HG03108 (cell line): ENCODE results near the gene ZNF750.

Experiments used
- ATAC-seq: cut with Tn5 transposase; IDR thresholded peaks from one replicate; pipeline ENCODE4 v1.9.1; 2021; ENCODE audit warnings: moderate library complexity; ENCODE audit not compliant: unreplicated experiment

The ZNF750 gene

DNA sequence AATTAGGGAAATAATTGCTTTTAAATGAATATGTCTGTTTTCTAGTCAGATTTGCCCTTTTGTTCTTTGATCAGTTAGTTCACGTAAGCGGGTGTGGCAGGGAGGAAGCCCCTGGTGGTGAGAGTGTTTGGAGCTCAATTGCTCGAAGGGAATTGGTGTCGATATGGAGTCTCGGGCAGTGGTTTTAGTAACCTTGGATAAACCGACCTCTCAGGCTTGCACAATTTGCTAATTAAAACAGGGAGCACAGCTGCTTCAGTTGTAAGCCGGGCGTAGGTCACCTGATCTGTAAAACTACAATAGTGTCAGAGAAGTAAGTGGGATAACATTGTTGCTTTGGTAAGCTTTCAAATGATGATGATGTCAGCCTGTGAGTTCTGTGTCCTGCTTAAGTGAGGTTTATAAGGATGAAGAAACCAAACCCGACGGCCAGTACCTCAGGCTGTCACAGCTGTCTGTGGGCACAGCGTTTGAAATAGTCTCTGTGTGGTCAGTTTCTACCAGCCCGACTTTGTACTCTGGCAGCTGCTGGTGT lies 2.9 kb downstream of the ZNF750 start:
- no peak for ATAC-seq

DNA sequence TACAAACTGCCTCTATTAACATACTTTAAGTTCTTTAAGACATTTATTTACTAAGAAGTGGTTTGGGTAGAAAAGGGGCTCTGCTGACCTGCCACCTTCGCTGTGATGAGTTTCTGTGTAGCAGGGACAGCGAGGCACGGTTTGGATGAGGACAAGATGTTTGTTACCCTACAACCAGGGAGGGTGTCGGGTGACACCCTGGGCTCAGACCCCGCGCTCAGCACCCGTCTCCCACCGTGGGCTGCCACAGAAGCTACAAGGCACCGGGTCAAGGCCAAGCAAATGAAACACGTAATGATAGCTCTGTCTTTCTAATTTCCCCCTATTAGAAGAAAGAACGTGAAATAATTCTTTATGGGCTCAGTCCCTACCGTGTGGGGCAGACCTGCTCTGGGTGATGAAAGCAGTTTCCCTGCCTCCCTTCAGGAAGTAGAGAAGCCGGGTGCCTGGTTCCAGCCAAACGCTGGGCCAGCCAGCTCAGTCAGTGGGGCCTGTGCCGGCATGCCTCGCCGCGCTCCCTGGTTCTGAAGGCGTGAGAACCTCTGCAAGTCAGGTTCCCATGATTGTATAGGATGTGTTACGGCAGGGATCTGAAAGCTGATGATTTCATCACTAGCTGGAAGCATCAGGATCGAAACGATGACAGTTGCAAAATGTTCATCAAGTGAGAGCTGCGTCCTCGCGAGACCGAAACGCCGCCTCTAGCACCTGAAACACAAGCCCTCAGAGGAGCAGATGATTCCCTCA lies 3.9 kb downstream of the ZNF750 start:
- no peak for ATAC-seq

DNA sequence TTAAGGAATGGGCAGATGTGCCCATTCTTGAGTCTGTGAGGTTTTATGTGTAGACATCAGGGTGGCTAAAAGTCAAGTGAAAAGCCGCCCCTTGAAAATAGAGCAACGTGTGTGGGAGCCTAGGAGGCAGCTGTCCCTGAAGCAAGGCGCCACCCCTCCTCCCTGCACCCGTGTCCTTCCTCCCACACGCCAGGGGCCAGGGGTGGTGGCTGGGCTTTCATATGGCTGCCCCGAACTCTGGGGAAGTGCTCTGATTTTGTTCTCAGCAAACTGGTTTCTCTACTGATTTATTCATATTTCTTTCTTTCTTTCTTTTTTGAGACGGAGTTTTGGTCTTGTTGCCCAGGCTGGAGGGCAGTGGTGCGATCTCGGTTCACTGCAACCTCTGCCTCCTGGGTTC lies 4.7 kb downstream of the ZNF750 start:
- ATAC-seq: no peak

DNA sequence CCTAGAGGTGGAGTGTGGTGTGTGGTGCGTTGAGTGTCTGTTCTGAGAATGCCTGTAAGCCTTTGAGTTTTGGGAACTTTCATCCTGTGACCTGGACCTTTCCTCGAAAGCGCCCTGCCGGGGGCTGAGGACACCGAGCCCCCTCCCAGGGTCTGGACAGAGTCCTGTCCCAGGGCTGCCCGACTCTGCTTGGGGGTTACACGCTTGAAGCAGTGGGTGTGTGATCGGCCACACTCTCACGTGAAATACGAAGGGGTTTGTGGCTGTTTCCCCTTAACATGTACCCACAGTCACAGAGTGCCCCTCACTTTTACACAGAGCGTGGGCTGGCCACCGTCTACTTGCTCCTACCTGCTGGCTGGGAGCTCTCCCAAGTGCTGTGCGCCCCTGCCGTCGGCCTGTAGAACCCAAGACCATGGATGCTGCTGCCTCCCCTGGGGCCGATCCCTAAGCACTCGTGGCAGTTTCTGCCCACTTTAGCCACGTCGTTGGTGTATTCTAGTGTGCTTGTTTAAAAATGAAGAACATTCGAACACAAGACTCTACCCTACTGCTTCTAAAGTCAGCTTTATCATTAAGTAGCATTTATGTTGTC lies 6.8 kb downstream of the ZNF750 start:
- ATAC-seq: no peak

DNA sequence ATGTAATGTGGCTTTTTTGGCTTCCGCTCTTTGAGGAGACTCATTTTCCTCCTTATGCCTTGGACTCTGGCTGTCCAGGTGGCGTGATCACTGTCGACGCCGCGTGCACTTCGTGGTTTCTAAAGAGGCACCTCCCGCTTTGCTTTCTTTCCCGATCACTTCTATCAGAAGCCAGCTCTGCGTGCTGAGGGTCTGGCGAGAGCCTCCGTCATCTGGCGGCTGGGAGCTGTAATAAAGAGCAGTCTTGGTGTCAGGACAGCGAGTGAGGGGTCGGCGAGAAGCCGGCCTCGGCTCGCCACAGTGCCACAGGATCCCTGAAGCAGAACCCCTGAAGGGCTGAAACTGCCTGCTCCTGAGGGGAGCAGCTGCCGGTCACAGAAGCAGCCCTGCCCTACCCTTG lies 7.4 kb downstream of the ZNF750 start:
- no peak for ATAC-seq

DNA sequence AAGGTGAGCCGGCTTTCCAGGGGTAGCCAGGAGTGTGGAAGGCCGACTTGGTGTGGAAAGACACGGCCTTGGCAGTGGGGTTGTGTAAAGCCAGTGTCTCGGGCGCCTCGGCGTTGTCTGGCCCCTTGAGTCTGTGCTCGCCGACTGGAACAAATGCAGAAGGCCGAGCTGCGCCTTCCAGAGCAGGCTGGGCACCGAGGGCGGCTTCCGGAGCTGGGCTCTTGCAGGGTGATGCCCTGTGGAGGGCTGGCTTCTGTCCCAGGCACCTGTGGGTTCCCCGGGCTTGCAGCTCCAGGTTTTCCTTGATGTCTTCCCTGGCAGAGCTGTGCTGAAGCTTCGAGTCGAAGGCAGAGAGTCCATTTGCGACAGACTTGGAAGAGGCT lies 8.0 kb downstream of the ZNF750 start:
- ATAC-seq: no peak

DNA sequence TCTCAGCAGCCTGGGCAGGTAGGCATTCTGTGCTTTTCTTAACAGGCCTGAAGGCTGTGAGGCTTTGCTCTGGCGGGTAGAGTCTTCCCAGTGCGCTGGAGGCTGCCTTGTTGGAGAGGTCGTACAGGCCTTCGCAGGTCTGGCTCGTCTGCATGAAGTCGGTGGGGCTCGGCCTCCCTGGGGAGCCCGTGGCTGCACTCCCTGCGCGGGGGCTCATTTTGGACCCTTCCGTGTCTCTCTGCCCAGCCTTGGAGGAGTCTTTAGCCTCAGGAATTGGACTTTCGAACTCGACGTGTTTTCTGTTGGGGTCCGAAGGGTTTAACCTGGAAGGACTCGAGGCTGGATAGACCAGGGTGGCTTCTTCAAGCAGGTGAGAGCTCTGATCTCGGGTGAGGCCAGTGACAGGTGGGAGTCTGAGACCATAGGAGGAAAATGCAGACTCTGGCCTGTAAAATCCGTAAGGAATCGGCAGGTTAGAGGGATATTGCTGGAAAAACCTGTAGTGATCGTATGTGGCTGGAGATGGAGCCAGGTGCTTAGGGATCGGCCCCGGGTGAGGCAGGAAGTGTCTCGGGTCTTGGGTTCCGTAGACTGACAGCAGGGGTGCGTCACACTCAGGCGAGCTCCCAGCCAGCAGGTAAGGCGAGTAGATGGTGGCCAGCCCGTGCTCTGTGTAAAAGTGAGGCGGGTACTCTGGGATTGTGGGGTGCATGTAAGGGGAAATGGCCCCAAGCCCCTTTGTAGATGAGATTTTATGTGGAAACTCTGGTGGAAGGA lies 8.6 kb downstream of the ZNF750 start:
- no peak for ATAC-seq

DNA sequence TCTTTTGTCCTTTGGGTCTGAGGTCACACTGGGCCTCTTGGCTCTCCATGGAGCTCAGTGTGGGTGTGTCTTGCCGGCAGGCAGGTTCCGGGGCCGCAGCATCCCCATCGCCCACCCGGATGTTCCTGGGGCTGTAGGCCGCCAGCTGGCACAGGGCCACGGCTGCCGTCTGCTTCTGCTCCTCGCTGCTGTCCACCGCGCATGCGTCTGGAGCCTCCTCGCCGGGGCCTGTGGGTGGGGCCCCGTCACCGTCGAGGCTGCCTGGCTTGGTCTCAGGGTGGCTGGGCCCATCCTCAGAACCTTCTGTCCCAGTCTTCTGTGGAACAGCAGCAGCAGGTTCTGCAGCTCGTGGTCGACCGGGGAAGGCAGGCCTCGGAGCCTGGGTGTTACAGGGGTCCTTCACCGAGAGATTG lies 9.6 kb downstream of the ZNF750 start:
- ATAC-seq: no peak

DNA sequence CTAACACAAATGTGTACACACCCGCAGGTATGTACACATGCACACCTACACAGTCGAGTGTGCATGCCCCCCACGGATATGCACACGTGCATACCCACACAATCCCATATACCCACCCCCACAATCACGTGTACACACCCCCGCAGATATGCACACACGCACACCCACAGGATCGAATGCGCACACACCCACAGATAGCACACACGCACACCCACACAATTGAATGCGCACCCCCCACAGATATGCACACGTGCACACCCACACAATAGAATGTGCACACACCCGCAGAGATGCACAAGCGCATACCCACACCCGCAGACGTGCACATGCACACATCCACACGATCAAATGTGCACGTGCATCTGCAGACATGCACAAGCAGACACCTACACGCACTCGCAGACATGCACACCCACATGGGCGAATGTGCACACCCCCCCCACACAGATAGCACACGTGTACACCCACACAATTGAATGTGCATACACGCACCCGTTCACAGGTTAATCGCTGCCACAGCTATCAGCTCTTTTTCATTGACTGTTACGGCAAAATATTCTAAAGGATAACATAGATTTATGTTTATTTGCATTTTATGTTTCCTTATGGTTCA lies 10.8 kb downstream of the ZNF750 start:
- no peak for ATAC-seq

DNA sequence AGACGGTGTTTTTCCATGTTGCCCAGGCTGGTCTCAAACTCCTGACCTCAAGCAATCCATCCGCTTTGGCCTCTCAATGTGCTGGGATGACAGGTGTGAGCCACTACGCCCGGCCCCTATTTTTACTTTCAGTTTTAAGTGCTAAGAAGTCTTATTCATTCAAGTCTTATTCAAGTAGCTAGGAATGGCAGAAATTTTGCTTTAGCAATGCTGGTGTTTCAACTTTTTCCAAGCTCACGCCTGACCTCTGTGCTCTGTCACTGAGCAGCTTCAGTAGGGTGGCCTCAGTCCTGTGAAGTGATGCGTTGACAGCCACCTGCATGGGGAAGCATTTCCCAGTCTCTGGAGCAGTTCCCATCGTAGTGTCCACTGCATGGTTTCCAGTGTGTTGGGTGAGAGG lies 12.9 kb downstream of the ZNF750 start:
- ATAC-seq: no peak

DNA sequence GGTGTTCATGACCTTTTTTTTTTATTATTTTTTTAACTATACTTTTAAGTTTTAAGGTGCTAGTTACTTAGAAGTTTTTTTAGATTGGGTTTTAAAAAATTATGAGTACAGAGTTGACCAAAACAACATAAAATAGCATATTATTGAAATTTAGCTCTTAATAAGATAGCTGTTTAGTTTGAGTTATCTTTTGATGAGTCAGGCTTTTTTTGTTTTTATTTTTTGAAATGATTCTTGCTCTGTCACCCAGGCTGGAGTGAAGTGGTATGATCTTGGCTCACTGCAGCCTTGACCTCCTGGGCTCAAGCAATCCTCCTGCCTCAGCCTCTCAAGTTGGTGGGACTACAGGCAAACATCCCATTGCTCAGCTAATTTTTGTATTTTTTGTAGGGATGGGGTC lies 13.6 kb downstream of the ZNF750 start:
- no peak for ATAC-seq

DNA sequence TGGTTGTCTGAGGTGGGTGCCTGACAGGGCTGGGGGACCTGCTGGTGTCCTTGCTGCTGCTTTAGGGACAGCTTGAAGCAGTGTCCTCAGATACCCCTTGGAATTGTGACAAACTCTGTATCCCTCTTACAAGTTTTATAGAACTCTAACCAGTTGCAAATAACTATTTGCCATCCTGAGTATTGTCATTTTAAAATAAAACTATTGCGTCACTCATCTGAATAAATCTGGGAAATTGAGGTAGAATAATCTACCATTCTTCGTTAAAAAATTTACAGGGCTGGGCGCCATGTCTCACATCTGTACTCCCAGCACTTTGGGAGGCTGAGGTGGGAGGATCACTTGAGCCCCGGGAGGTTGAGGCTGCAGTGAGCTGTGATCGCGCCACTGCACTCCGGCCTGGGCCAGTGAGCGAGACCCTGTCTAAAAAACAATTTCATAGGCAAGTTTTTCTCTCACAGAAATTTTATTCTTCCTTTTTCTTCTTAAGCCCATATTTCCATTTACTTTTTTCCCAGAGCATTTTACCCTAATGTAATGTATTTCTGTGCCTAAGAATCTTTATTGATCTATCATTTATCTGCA lies 14.2 kb downstream of the ZNF750 start:
- no peak for ATAC-seq

DNA sequence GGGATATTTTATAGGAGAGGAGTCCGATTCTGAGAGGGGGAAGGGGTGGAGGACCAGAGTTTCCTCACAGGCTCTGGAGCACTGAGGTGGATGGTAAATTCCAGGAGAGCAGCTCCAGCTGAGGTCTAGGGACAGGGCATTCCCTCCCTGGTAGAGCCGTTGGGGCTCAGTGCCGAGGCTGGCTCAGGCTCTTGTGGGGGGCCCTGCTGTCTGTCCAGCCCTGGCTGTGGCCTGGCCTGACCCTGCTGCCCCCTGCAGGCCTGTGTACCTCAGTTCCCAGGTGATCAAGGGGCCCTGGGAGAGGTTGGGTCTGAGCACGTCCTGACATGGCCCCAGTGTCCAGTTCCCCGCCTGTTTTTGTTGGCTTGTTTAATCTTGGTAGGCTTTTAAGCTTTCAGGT lies 16.8 kb downstream of the ZNF750 start:
- no peak for ATAC-seq

DNA sequence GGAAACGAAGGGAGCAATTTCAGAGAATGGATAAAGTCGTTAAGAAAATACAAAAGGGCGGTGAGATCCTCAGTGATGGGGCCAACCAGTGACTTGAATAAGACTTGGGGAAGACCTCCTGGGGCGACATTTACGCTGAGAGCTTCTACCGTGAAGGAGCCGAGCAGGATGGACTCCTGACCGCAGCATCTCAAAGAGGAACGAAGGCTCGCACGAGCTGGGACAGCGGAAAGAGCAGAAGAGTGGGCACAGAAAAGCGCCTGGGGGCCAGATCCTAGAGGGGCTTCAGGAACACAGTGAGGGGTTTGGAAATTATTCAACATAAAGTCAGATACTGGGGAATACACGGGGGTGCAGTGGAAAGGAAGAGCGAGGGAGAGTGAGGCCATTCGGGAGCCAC lies 17.5 kb downstream of the ZNF750 start:
- ATAC-seq: no peak

DNA sequence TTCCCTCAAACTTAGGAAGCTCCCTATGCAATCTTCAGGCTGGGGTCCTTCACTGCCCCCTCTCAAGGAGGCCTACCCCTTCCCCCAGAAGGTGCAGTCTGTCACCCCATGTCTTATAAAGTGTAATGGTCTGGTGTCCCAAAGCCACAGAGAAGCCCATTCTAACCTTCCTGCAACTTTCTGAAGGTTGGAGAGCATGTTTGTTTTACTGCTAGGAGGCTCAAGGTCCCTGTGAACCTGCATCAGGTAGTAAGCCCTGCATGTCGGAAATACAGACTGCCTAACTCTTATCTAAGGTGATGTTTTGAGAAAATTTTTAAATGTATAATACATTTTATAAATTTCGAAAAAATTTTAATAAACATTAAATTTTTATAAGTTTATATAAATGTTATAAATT lies 18.3 kb downstream of the ZNF750 start:
- ATAC-seq: no peak

DNA sequence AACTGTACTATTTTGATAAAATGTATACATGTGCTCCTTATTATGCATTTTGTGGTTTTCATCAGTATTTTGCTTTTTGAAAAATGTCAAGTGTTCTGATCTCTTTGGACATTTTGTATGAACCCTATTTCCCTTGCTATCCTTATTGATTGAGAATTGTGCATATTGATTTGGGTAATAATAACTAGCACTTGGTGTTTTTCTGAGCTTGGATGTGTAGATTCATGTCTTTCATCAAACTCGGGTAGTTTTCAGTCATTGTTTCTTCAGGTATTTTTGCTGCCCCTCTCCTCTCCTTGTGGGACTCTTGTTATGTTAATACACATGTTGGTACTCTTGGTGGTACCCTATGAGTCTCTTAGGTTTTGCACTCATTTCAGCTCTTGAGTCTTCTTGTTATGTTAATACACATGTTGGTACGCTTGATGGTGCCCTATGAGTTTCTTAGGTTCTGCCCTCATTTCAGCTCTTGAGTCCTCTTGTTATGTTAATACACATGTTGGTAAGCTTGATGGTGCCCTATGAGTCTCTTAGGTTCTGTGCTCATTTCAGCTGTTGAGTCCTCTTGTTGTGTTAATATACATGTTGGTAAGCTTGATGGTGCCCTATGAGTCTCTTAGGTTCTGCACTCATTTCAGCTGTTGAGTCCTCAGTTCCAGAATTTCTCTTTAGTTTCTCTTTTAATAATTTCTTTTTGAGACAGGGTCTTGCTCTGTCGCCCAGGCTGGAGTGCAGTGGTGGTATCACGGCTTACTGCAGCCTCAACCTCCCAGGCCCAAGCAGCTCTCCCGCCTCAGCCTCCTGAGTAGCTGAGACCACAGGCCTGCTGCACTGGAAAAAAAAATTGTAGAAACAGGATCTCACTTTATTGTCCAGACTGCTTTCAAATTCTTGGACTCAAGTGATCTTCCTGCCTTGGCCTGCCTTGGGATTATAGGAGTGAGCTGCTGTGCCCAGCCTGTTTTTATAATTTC lies 19.3 kb downstream of the ZNF750 start:
- ATAC-seq: no peak

DNA sequence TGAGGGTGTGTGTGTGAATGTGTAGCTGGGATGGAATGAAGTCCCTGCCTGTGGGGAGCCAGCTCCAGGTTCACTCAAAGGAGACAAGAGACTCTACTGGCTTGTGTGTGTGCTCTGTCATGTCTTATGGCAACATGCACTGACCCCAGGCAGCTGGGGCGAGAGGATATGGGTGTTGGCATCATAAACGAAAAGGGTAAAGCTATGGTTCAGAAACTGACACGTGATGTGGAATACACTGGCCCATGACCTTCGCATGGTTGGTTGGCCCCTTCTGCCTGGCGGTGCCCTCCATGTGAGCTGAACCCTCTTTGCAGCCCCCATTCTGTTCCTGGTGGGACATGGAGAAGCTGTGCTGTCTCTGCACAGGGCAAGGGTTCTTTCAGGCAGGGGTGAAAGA lies 21.9 kb downstream of the ZNF750 start:
- ATAC-seq: no peak

DNA sequence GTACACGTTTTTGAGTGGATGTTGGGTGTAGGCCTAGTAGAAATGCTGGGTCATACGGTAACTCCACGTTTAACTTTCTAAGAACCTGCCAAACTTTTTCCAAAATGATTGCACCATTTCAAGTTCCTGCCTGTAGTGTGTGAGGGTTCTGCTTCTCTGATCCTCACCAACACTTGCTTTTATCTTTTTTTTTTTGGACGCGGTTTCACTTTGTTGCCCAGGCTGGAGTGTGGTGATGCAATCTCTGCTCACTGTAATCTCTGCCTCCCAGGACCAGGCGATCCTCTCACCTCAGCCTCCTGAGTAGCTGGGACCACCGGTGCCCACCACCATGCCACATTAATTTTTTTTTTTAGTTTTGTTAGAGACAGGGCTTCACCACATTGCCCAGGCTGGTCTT lies 23.5 kb downstream of the ZNF750 start:
- ATAC-seq: no peak

DNA sequence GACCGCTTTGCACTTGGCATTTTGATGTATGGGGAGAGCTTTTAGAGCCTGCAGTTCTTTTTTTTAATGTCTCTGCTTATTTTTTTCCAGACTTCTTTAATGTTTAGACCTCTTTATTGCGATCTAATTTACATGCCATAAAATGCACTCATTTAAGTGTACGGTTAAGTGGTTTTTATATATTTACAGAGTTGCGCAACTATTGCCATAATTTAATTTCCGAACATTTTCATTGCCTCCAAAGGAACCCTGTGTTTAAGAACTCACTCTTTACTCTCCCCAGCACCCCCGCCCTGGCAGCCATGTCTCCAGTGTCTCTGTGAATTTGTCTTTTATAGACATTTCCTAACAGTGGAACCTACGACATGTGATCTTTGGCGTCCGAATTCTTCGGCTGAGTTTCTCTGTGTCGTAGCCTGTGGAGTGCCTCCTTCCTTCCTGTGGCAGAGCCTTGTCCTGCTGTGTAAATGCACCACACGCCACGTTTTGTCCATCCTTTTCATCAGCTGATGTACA lies 24.0 kb downstream of the ZNF750 start:
- ATAC-seq: no peak

DNA sequence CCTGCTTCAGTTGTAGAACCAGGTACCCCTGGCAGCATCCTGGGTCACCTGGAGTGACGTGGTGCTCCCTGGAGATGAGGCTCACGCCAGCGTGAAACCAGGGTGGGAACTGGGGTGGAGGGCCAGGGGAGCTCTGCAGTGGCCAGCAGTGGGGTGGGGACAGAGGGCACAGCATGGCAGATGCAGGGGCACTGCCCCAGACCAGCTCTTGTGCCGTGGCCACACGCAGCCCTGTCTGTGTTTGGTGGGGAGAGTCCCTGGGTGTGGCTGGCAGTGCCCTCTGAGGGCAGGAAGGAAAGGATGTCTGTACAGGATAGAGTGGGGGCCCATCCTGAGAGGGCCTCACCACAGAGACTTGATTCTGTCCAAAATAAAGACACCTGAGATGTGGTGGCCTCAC lies 24.5 kb downstream of the ZNF750 start:
- no peak for ATAC-seq
